ENCODE measurements around the gene PPOX.

The PPOX gene

DNA sequence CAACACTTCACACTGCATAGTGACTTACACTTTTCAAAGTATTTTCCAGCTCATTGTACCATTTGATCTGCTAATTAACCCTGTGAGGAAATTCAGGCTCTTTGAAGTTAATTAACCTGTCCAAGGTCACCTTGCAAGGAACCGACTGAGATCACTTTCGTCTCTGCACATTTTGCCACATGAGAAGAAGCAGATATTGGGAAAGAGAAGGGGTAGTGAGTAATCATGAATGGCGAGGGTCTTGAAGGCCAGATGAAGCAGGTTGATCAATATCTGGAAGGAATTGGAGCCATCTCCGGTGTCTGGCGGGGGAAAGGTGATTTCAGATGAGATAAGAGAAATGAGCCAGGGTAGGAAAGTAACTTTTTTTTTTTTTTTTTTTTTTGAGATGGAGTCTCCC, 53.8 kb downstream of the PPOX start:
- DNase-seq (ENCODE audit: low read depth in 1 of 2, low spot score in 1 of 2), result no peak
